Natural killer cell (primary cell): ENCODE results near the gene BMP6. TPM values are rescaled to one million over a fixed set of nuclear protein-coding genes. Genes with fewer than 3 reads are reported as not detected.

Experiments used
- ATAC-seq, 3 donors: fragments of 150-1000 bp in 2 of 3; fragments of 200-7000 bp in 1 of 3; cut with Tn5 transposase; 1 replicate in 1 of 3; 2 replicates in 2 of 3; pipeline ENCODE4 v1.10.0; 2021; ENCODE audit warnings: mild to moderate bottlenecking in 2 of 3, moderate library complexity in 2 of 3
- DNase-seq, 2 donors: peaks; one replicate each; pipeline versions ENCODE4 v3.0.0 to v3.0.0-alpha.2; 2013 to 2021; ENCODE audit warnings: mixed read lengths in 1 of 2
- H3K27ac ChIP-seq: one replicate; pipeline ENCODE4 v1.5.1; 2013; ENCODE audit warnings: mild to moderate bottlenecking, low read length
- H3K27me3 ChIP-seq: one replicate; pipeline ENCODE4 v1.6.1; 2013; ENCODE audit warnings: low read length; ENCODE audit not compliant: control insufficient read depth, insufficient read depth
- H3K36me3 ChIP-seq: one replicate; pipeline ENCODE4 v1.6.1; 2013; ENCODE audit warnings: low read length; ENCODE audit not compliant: control insufficient read depth, insufficient read depth
- H3K4me1 ChIP-seq: one replicate; pipeline ENCODE4 v1.6.1; 2013; ENCODE audit warnings: low read length; ENCODE audit not compliant: control insufficient read depth, insufficient read depth
- H3K4me3 ChIP-seq: one replicate; pipeline ENCODE4 v1.5.1; 2013; ENCODE audit warnings: low read length
- H3K9me3 ChIP-seq: one replicate; pipeline ENCODE4 v1.6.1; 2013; ENCODE audit warnings: low read length; ENCODE audit not compliant: control insufficient read depth, insufficient read depth
- H3K27ac Mint-ChIP-seq, 2 donors: one replicate each; pipeline ENCODE4 v1.8.0; 2022; ENCODE audit warnings: mild to moderate bottlenecking in 2 of 2, mixed read lengths in 2 of 2, moderate library complexity in 1 of 2
- H3K27me3 Mint-ChIP-seq, 2 donors: one replicate each; pipeline ENCODE4 v1.8.0; 2022; ENCODE audit warnings: low read depth in 2 of 2, mixed read lengths in 2 of 2
- H3K36me3 Mint-ChIP-seq: one replicate; pipeline ENCODE4 v1.8.0; 2022; ENCODE audit warnings: mixed read lengths
- H3K4me1 Mint-ChIP-seq, 2 donors: one replicate each; pipeline ENCODE4 v1.8.0; 2022; ENCODE audit warnings: mixed read lengths in 2 of 2
- H3K4me3 Mint-ChIP-seq: one replicate; pipeline ENCODE4 v1.8.0; 2022; ENCODE audit warnings: mild to moderate bottlenecking, moderate library complexity, mixed read lengths
- H3K9me3 Mint-ChIP-seq, 2 donors: one replicate each; pipeline ENCODE4 v1.8.0; 2022; ENCODE audit warnings: mixed read lengths in 2 of 2
- CTCF ChIP-seq: fragments of 200-600 bp; IDR thresholded peaks from one replicate; pipeline ENCODE4 v1.8.0; 2022; ENCODE audit warnings: antibody characterized with exemption
- WGBS: methylation state at CpG from one replicate; pipeline ENCODE4 v1.1.7; 2013; ENCODE audit warnings: missing lambda C conversion rate; ENCODE audit not compliant: insufficient coverage; 5-methylcytosine and 5-hydroxymethylcytosine counted together
- intact Hi-C: fragments of 100-400 bp; cut with micrococcal nuclease; formaldehyde crosslinking; loops from one replicate; pipeline ENCODE4 v1.14.2; 2022
- total RNA-seq, 4 donors: library from RNA; stranded (reverse); fragments of 120-200 nt in 1 of 4; gene quantifications; one replicate each; pipeline versions ENCODE4 v1.2.3 to v1.2.4, GENCODE V29; 2013 to 2022

BMP6 gene
- total RNA-seq, 3 donors from 2014 or later (not counting 1 experiment from before 2014, with no cell fraction given) = 0.25 to 2.6 (median 0.73) TPM

DNA sequence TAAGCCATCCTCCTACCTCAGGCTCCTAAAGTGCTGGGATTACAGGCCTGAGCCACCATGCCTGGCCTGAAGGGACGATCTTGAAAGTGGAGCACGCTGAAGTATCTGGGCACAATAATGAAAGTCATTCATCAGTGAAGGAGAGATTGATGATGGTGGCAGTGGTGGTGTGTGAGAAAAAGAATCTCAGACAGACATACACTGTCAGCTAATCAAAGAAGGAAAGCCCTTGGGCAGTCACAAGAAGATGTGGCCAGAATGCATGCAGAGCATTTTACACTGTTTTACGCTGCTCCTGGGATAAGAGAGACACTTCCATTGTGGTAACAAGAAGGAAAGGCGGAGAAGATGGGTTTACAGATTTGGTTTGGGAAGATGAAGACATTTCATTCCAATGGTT, 20.4 kb upstream of the BMP6 start:
- H3K9me3 Mint-ChIP-seq = no peaks in the 10 kb centered on the region

GRCh38 chr6:7706269-7706668, 19.6 kb upstream of the BMP6 start:
- WGBS = 36% methylated on average over 4 of the region's 4 CpGs

More for the DNA sequence above, 20.4 kb upstream of the BMP6 start:
- DNase-seq (no peak), ATAC-seq (no peak)
- H3K36me3 Mint-ChIP-seq = no peaks in the 10 kb centered on the region
- Histone ChIP-seq H3K27me3 (no peaks in the 10 kb centered on the region), H3K36me3 (no peaks in the 10 kb centered on the region), H3K9me3 (no peaks in the 10 kb centered on the region), H3K4me1 (no peaks in the 10 kb centered on the region), H3K27ac (no peak overlapping the region), H3K4me3 (no peak overlapping the region)
- no peak for TF ChIP-seq CTCF
- H3K27me3 Mint-ChIP-seq = peaks cover 0 to 3% of the 10 kb centered on the region in 2 donors
- intact Hi-C loops = no loop called here
- no peak overlapping the region for H3K27ac Mint-ChIP-seq
- no peak overlapping the region for H3K4me3 Mint-ChIP-seq
- no peaks in the 10 kb centered on the region for H3K4me1 Mint-ChIP-seq
- WGBS = 89% methylated on average over 4 of the region's 4 CpGs

DNA sequence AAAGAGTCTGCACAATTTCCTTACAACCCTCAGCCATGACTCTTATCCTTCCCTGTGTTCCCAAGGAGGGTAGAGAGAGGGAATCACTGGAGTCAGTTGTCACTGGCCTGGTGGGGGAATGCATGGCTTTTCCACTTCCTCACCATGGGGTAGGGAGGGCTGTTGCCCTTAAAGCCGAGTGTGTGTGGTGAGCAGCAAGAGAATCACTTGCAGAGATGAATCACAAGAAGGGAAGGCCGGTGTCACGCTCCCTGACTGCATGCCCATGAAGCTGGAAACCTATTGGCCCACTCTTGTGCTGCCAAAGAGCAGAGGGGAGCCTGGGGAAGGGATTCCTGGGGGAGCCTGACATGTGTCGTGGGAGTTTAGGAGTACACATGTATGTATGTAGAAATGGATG, 18.1 kb upstream of the BMP6 start:
- TF ChIP-seq CTCF = no peak
- DNase-seq = no peak
- Histone ChIP-seq H3K27me3 (no peaks in the 10 kb centered on the region), H3K9me3 (no peaks in the 10 kb centered on the region), H3K36me3 (no peaks in the 10 kb centered on the region), H3K4me1 (no peaks in the 10 kb centered on the region), H3K27ac (no peak overlapping the region), H3K4me3 (no peak overlapping the region)
- WGBS = 86% methylated on average over 4 of the region's 4 CpGs
- ATAC-seq = no peak
- H3K4me3 Mint-ChIP-seq = no peak overlapping the region
- H3K27me3 Mint-ChIP-seq = peaks cover 11 to 12% of the 10 kb centered on the region in 2 donors
- no peaks in the 10 kb centered on the region for H3K4me1 Mint-ChIP-seq
- intact Hi-C loops = no loop called here
- H3K36me3 Mint-ChIP-seq = no peaks in the 10 kb centered on the region
- H3K27ac Mint-ChIP-seq = no peak overlapping the region
- peaks cover 0 to 3% of the 10 kb centered on the region in 2 donors for H3K9me3 Mint-ChIP-seq

More at GRCh38 chr6:7706269-7706668, 19.6 kb upstream of the BMP6 start:
- Histone ChIP-seq H3K9me3 (no peaks in the 10 kb centered on the region), H3K36me3 (no peaks in the 10 kb centered on the region), H3K4me1 (no peaks in the 10 kb centered on the region), H3K27me3 (no peaks in the 10 kb centered on the region), H3K4me3 (no peak overlapping the region), H3K27ac (no peak overlapping the region)
- Mint-ChIP-seq H3K27me3 (peaks cover 0 to 4% of the 10 kb centered on the region in 2 donors), H3K36me3 (no peaks in the 10 kb centered on the region), H3K4me1 (no peaks in the 10 kb centered on the region), H3K27ac (no peak overlapping the region), H3K4me3 (no peak overlapping the region), H3K9me3 (peaks cover 0 to under 1% of the 10 kb centered on the region in 2 donors)
- TF ChIP-seq CTCF = no peak
- ATAC-seq (no peak), DNase-seq (no peak)
- intact Hi-C loops = no loop called here

DNA sequence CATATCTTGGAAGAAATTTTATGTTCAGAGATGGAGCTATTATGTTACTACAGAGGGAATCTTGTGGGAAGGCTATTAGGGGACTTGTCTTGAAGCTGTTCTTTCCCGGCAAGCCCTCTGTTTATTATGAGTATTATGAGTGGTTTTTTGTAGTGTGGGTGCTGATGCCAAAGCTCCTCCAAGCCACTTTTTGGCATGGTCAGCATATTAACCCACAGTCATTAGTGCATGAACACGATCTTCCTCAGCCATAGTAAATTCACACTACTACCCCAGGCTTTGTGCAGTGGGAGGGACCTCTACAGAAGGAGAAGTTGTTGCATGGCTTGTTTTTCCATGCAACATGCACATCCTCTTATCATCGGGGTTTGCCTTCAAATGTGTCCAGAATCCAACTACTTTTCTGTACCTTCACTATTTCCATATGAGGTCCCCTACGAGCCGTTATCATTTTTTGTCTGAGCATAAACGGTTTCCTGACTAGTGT, 6.5 kb upstream of the BMP6 start:
- TF ChIP-seq CTCF = no peak
- H3K36me3 Mint-ChIP-seq = no peaks in the 10 kb centered on the region
- H3K4me1 Mint-ChIP-seq = no peaks in the 10 kb centered on the region
- no peak overlapping the region for H3K27ac ChIP-seq
- H3K4me3 ChIP-seq = no peak overlapping the region
- no peak for ATAC-seq
- intact Hi-C loops = no loop called here
- no peaks in the 10 kb centered on the region for H3K36me3 ChIP-seq
- H3K27me3 Mint-ChIP-seq = peaks cover 21 to 31% of the 10 kb centered on the region in 2 donors
- WGBS = 70% methylated on average over 5 of the region's 6 CpGs
- no peaks in the 10 kb centered on the region for H3K4me1 ChIP-seq
- DNase-seq = no peak
- no peak overlapping the region for H3K27ac Mint-ChIP-seq
- no peaks in the 10 kb centered on the region for H3K9me3 ChIP-seq
- no peak overlapping the region for H3K4me3 Mint-ChIP-seq
- H3K27me3 ChIP-seq = peaks cover 6% of the 10 kb centered on the region
- peaks cover 3% of the 10 kb centered on the region in 2 donors for H3K9me3 Mint-ChIP-seq
